GM23338 (cell line): ENCODE results near the gene A4GNT. TPM values are rescaled to one million over a fixed set of nuclear protein-coding genes. Genes with fewer than 3 reads are reported as not detected.

Source experiments
- ATAC-seq: fragments of 200-7000 bp; cut with Tn5 transposase; 3 replicates; pipeline ENCODE4 v1.9.1; 2020
- DNase-seq: peaks from one replicate; pipeline ENCODE4 v3.0.0-alpha.2; 2015; ENCODE audit warnings: low spot score
- H2AFZ ChIP-seq: fragments of 200-600 bp; sonication (generic); 2 replicates; pipeline ENCODE4 v1.8.0; 2016; ENCODE audit warnings: antibody characterized with exemption, mild to moderate bottlenecking, moderate library complexity
- H3F3A ChIP-seq: fragments of 200-600 bp; sonication (generic); replicated peaks from 2 replicates; pipeline ENCODE4 v1.8.0; 2017; ENCODE audit warnings: antibody characterized with exemption, mixed run types, low read depth
- H3K27ac ChIP-seq: fragments of 200-600 bp; sonication (generic); 2 replicates; pipeline ENCODE4 v1.6.1; 2016; ENCODE audit warnings: low read depth
- H3K27me3 ChIP-seq: fragments of 200-600 bp; sonication (generic); 2 replicates; pipeline ENCODE4 v1.8.0; 2016; ENCODE audit warnings: mild to moderate bottlenecking, mixed run types, moderate library complexity; ENCODE audit not compliant: insufficient read depth
- H3K36me3 ChIP-seq: fragments of 200-600 bp; sonication (generic); 2 replicates; pipeline ENCODE4 v1.8.0; 2016; ENCODE audit warnings: mild to moderate bottlenecking; ENCODE audit not compliant: insufficient read depth
- H3K4me1 ChIP-seq: fragments of 200-600 bp; sonication (generic); 2 replicates; pipeline ENCODE4 v1.8.0; 2016; ENCODE audit warnings: mild to moderate bottlenecking, moderate library complexity; ENCODE audit not compliant: insufficient read depth
- H3K4me2 ChIP-seq: fragments of 200-600 bp; sonication (generic); 2 replicates; pipeline ENCODE4 v1.7.1; 2017; ENCODE audit warnings: mixed run types
- H3K4me3 ChIP-seq: fragments of 200-600 bp; sonication (generic); 2 replicates; pipeline ENCODE4 v1.6.1; 2016; ENCODE audit warnings: mixed run types
- H3K79me2 ChIP-seq: fragments of 200-600 bp; sonication (generic); replicated peaks from 2 replicates; pipeline ENCODE4 v1.8.0; 2017; ENCODE audit warnings: mild to moderate bottlenecking; ENCODE audit not compliant: insufficient read depth
- H3K9me2 ChIP-seq: fragments of 200-600 bp; sonication (generic); 2 replicates; pipeline ENCODE4 v1.8.0; 2017; ENCODE audit not compliant: insufficient read depth
- H4K20me1 ChIP-seq: fragments of 200-600 bp; sonication (generic); replicated peaks from 2 replicates; pipeline ENCODE4 v1.8.0; 2017; ENCODE audit warnings: mild to moderate bottlenecking; ENCODE audit not compliant: insufficient read depth
- H3K27ac Mint-ChIP-seq: 2 replicates; pipeline ENCODE4 v1.8.0; 2020; ENCODE audit warnings: inconsistent platforms, mild to moderate bottlenecking, moderate library complexity, mixed read lengths
- H3K27me3 Mint-ChIP-seq: 3 replicates; pipeline ENCODE4 v1.8.0; 2022; ENCODE audit warnings: low read depth, mild to moderate bottlenecking, moderate library complexity, mixed read lengths, inconsistent platforms; ENCODE audit not compliant: insufficient read depth, poor library complexity
- H3K36me3 Mint-ChIP-seq: 3 replicates; pipeline ENCODE4 v1.8.0; 2021; ENCODE audit warnings: low read depth, mild to moderate bottlenecking, inconsistent platforms, moderate library complexity, mixed read lengths
- H3K4me1 Mint-ChIP-seq: 3 replicates; pipeline ENCODE4 v1.8.0; 2020; ENCODE audit warnings: mild to moderate bottlenecking, inconsistent platforms, mixed read lengths
- H3K4me3 Mint-ChIP-seq: 3 replicates; pipeline ENCODE4 v1.8.0; 2021; ENCODE audit warnings: moderate library complexity, mild to moderate bottlenecking, inconsistent platforms, mixed read lengths
- H3K9me3 Mint-ChIP-seq: 3 replicates; pipeline ENCODE4 v1.8.0; 2020; ENCODE audit warnings: moderate library complexity, mild to moderate bottlenecking, inconsistent platforms, mixed read lengths
- CREB1 ChIP-seq: fragments of 250-450 bp; sonication (Bioruptor Pico); IDR thresholded peaks from 2 replicates; pipeline ENCODE4 v1.5.0; 2020; ENCODE audit warnings: low read depth, mild to moderate bottlenecking, moderate library complexity
- CTCF ChIP-seq, 2 experiments: fragments of 200-600 bp in 1 of 2; sonication (generic) in 1 of 2; conservative IDR thresholded peaks; 2 replicates each; pipeline versions ENCODE4 v1.5.1 to v1.6.1; 2016 to 2017; ENCODE audit warnings: antibody characterized with exemption in 2 of 2, low read depth in 2 of 2, mild to moderate bottlenecking in 2 of 2, moderate library complexity in 1 of 2
- EZH2phosphoT487 ChIP-seq: fragments of 200-600 bp; sonication (generic); IDR thresholded peaks from one replicate; pipeline ENCODE4 v1.8.1; 2018; ENCODE audit warnings: antibody characterized with exemption; ENCODE audit not compliant: unreplicated experiment
- JUNB ChIP-seq: IDR thresholded peaks from one replicate; pipeline ENCODE4 v1.6.1; 2016; ENCODE audit warnings: antibody characterized with exemption; ENCODE audit not compliant: unreplicated experiment
- NANOG ChIP-seq: IDR thresholded peaks from 2 replicates; pipeline ENCODE4 v1.6.1; 2016; ENCODE audit warnings: antibody characterized with exemption, borderline replicate concordance
- POLR2AphosphoS5 ChIP-seq: IDR thresholded peaks from 2 replicates; pipeline ENCODE4 v1.6.1; 2016; ENCODE audit warnings: antibody characterized with exemption, low read depth
- REST ChIP-seq: IDR thresholded peaks from one replicate; pipeline ENCODE4 v1.6.1; 2018; ENCODE audit warnings: antibody characterized with exemption; ENCODE audit not compliant: unreplicated experiment
- STAT1 ChIP-seq: IDR thresholded peaks from one replicate; pipeline ENCODE4 v1.6.1; 2016; ENCODE audit warnings: antibody characterized with exemption; ENCODE audit not compliant: unreplicated experiment
- ZNF114 ChIP-seq: fragments of 250-450 bp; sonication (Bioruptor Pico); IDR thresholded peaks from 2 replicates; pipeline ENCODE4 v1.5.0; 2020; ENCODE audit warnings: mild to moderate bottlenecking, moderate library complexity
- ZNF331 ChIP-seq: fragments of 250-450 bp; sonication (Bioruptor Pico); IDR thresholded peaks from 2 replicates; pipeline ENCODE4 v1.5.0; 2020; ENCODE audit warnings: low read depth, mild to moderate bottlenecking, moderate library complexity
- polyA plus RNA-seq: library from polyadenylated mRNA; unstranded; fragments of >200 nt; fragmentation: Nextera tagmentation; extraction: Ambion mirVana; gene quantifications from 2 replicates; pipeline ENCODE4 v1.2.1, GENCODE V29; 2016
- total RNA-seq: library from RNA; depleted of rRNA; stranded (reverse); fragments of >200 nt; shearing (Covaris generic); gene quantifications from 2 replicates; pipeline ENCODE4 v1.2.3, GENCODE V29; 2014
- TF ChIP-seq, protein P1 (sequence below): IDR thresholded peaks from 2 replicates; pipeline ENCODE4 v1.6.1; 2016; ENCODE audit warnings: antibody characterized with exemption
- TF ChIP-seq, protein P2 (sequence below): fragments of 250-450 bp; sonication (Bioruptor Pico); IDR thresholded peaks from 2 replicates; pipeline ENCODE4 v1.5.0; 2020; ENCODE audit warnings: mild to moderate bottlenecking, moderate library complexity

A4GNT gene
- total and polyA plus RNA-seq, 2 experiments from 2014 or later: not detected

- no peak for TF ChIP-seq ZNF331 (CRISPR knock-in tag)
- no peak for TF ChIP-seq CTCF (conservative IDR thresholded peaks at IDR 0.05; ENCODE audit: low read depth in 2 of 2)
- no peak for TF ChIP-seq NANOG
- no peak for TF ChIP-seq POLR2AphosphoS5
- no peak for TF ChIP-seq ZNF114
- TF ChIP-seq STAT1: no peak
- no peak for TF ChIP-seq CREB1 (CRISPR knock-in tag)
- TF ChIP-seq, protein P1, sequence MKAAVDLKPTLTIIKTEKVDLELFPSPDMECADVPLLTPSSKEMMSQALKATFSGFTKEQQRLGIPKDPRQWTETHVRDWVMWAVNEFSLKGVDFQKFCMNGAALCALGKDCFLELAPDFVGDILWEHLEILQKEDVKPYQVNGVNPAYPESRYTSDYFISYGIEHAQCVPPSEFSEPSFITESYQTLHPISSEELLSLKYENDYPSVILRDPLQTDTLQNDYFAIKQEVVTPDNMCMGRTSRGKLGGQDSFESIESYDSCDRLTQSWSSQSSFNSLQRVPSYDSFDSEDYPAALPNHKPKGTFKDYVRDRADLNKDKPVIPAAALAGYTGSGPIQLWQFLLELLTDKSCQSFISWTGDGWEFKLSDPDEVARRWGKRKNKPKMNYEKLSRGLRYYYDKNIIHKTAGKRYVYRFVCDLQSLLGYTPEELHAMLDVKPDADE: no peak
- no peak for TF ChIP-seq JUNB
These were observed 8.0 kb downstream of the A4GNT start (continued) for GRCh38 chr3:138124188-138124587.

DNA sequence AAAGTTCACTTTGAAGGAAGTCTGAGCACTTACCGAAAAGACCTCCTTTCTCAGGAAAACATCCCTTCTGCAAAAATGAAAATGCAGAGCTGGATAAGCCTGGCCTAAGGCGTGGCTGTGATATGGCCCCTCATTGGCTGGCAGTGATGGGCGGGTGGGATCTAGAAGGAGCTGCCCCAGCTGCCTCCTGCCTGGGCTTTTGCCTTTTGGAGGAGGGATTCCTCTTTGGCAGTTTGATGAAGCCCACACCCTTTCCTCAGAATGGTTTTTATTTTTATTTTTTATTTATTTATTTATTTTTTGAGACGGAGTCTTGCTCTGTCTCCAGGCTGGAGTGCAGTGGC lies 12.8 kb downstream of the A4GNT start:
- H3K27me3 ChIP-seq: no peaks in the 10 kb centered on the region
- peak; percentile 38 for DNase-seq
- no peak overlapping the region for H3K27ac Mint-ChIP-seq
- ATAC-seq: no peak; the same call in 2 of the 3 replicates
- peaks cover 8% of the 10 kb centered on the region for H3K27me3 Mint-ChIP-seq
- no peaks in the 10 kb centered on the region for H4K20me1 ChIP-seq
- no peak overlapping the region for H2AFZ ChIP-seq
- peaks cover 2% of the 10 kb centered on the region; the same call in 1 of the 2 replicates for H3K79me2 ChIP-seq
- no peak overlapping the region for H3K27ac ChIP-seq
- H3F3A ChIP-seq: no peaks in the 10 kb centered on the region
- no peak overlapping the region for H3K4me2 ChIP-seq
- peaks cover 9% of the 10 kb centered on the region for H3K4me1 Mint-ChIP-seq
- H3K36me3 Mint-ChIP-seq: no peaks in the 10 kb centered on the region; the same call in 1 of the 3 replicates
- H3K4me3 Mint-ChIP-seq: no peak overlapping the region
- H3K36me3 ChIP-seq: peaks cover 3% of the 10 kb centered on the region; the same call in 1 of the 2 replicates
- H3K4me3 ChIP-seq: no peak overlapping the region
- H3K9me2 ChIP-seq: no peaks in the 10 kb centered on the region
- no peaks in the 10 kb centered on the region; the same call in 2 of the 3 replicates for H3K9me3 Mint-ChIP-seq
- peaks cover 8% of the 10 kb centered on the region for H3K4me1 ChIP-seq
- TF ChIP-seq EZH2phosphoT487 (no peak), POLR2AphosphoS5 (no peak), ZNF114 (no peak), REST (no peak), CREB1 (CRISPR knock-in tag) (no peak)
- TF ChIP-seq, protein P1: no peak
- TF ChIP-seq, protein P2, sequence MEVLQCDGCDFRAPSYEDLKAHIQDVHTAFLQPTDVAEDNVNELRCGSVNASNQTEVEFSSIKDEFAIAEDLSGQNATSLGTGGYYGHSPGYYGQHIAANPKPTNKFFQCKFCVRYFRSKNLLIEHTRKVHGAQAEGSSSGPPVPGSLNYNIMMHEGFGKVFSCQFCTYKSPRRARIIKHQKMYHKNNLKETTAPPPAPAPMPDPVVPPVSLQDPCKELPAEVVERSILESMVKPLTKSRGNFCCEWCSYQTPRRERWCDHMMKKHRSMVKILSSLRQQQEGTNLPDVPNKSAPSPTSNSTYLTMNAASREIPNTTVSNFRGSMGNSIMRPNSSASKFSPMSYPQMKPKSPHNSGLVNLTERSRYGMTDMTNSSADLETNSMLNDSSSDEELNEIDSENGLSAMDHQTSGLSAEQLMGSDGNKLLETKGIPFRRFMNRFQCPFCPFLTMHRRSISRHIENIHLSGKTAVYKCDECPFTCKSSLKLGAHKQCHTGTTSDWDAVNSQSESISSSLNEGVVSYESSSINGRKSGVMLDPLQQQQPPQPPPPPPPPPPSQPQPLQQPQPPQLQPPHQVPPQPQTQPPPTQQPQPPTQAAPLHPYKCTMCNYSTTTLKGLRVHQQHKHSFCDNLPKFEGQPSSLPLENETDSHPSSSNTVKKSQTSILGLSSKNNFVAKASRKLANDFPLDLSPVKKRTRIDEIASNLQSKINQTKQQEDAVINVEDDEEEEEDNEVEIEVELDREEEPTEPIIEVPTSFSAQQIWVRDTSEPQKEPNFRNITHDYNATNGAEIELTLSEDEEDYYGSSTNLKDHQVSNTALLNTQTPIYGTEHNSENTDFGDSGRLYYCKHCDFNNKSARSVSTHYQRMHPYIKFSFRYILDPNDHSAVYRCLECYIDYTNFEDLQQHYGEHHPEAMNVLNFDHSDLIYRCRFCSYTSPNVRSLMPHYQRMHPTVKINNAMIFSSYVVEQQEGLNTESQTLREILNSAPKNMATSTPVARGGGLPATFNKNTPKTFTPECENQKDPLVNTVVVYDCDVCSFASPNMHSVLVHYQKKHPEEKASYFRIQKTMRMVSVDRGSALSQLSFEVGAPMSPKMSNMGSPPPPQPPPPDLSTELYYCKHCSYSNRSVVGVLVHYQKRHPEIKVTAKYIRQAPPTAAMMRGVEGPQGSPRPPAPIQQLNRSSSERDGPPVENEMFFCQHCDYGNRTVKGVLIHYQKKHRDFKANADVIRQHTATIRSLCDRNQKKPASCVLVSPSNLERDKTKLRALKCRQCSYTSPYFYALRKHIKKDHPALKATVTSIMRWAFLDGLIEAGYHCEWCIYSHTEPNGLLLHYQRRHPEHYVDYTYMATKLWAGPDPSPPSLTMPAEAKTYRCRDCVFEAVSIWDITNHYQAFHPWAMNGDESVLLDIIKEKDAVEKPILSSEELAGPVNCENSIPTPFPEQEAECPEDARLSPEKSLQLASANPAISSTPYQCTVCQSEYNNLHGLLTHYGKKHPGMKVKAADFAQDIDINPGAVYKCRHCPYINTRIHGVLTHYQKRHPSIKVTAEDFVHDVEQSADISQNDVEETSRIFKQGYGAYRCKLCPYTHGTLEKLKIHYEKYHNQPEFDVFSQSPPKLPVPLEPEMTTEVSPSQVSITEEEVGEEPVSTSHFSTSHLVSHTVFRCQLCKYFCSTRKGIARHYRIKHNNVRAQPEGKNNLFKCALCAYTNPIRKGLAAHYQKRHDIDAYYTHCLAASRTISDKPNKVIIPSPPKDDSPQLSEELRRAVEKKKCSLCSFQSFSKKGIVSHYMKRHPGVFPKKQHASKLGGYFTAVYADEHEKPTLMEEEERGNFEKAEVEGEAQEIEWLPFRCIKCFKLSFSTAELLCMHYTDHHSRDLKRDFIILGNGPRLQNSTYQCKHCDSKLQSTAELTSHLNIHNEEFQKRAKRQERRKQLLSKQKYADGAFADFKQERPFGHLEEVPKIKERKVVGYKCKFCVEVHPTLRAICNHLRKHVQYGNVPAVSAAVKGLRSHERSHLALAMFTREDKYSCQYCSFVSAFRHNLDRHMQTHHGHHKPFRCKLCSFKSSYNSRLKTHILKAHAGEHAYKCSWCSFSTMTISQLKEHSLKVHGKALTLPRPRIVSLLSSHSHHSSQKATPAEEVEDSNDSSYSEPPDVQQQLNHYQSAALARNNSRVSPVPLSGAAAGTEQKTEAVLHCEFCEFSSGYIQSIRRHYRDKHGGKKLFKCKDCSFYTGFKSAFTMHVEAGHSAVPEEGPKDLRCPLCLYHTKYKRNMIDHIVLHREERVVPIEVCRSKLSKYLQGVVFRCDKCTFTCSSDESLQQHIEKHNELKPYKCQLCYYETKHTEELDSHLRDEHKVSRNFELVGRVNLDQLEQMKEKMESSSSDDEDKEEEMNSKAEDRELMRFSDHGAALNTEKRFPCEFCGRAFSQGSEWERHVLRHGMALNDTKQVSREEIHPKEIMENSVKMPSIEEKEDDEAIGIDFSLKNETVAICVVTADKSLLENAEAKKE (CRISPR knock-in tag): no peak
